Measurements from ENCODE around the gene PDZD8. TPM values are rescaled to one million over a fixed set of nuclear protein-coding genes. Genes with fewer than 3 reads are reported as not detected.

PDZD8 gene
- total RNA-seq, 1 donor from 2014 or later: 13.2 TPM

GRCh38 chr10:117272195-117273076, 102.8 kb downstream of the PDZD8 start:
- no peaks in the 10 kb centered on the region for H3K4me1 Mint-ChIP-seq
- H3K4me3 Mint-ChIP-seq: no peak overlapping the region
- POLR2A ChIA-PET: no interaction called here
- CTCF ChIA-PET: no interaction called here
- H3K27ac Mint-ChIP-seq: no peak overlapping the region
- no peaks in the 10 kb centered on the region for H3K27me3 Mint-ChIP-seq
- TF ChIP-seq CTCF (IDR thresholded peaks at IDR 0.05): no peak
- intact Hi-C loops (cut with micrococcal nuclease): no loop called here
- no peaks in the 10 kb centered on the region for H3K36me3 Mint-ChIP-seq (ENCODE audit: low read depth)
- ATAC-seq (ENCODE audit: low read depth) (no peak), DNase-seq (no peak)
- no peaks in the 10 kb centered on the region for H3K9me3 Mint-ChIP-seq

- Mint-ChIP-seq H3K27me3 (no peaks in the 10 kb centered on the region), H3K4me3 (no peak overlapping the region), H3K4me1 (no peaks in the 10 kb centered on the region), H3K9me3 (no peaks in the 10 kb centered on the region), H3K27ac (no peak overlapping the region), H3K36me3 (ENCODE audit: low read depth) (no peaks in the 10 kb centered on the region)
- CTCF ChIA-PET: no interaction called here
- TF ChIP-seq CTCF (IDR thresholded peaks at IDR 0.05): no peak
- intact Hi-C loops (cut with micrococcal nuclease): no loop called here
- DNase-seq: no peak
- POLR2A ChIA-PET: no interaction called here
- no peak for ATAC-seq (ENCODE audit: low read depth)
Observed at GRCh38 chr10:117271427-117271826, 103.8 kb downstream of the PDZD8 start.

- DNase-seq: no peak
- Mint-ChIP-seq H3K36me3 (ENCODE audit: low read depth) (no peaks in the 10 kb centered on the region), H3K27me3 (no peaks in the 10 kb centered on the region), H3K27ac (no peak overlapping the region), H3K4me1 (no peaks in the 10 kb centered on the region), H3K4me3 (no peak overlapping the region), H3K9me3 (no peaks in the 10 kb centered on the region)
- ChIA-PET CTCF (no interaction called here), POLR2A (no interaction called here)
- TF ChIP-seq CTCF (IDR thresholded peaks at IDR 0.05): no peak
- intact Hi-C loops (cut with micrococcal nuclease): no loop called here
- no peak for ATAC-seq (ENCODE audit: low read depth)
Observed at GRCh38 chr10:117268907-117269306, 106.3 kb downstream of the PDZD8 start.

- Mint-ChIP-seq H3K27me3 (peaks cover 3% of the 10 kb centered on the region), H3K4me1 (no peaks in the 10 kb centered on the region), H3K27ac (no peak overlapping the region), H3K36me3 (ENCODE audit: low read depth) (no peaks in the 10 kb centered on the region), H3K9me3 (no peaks in the 10 kb centered on the region), H3K4me3 (no peak overlapping the region)
- no peak for TF ChIP-seq CTCF (IDR thresholded peaks at IDR 0.05)
- DNase-seq (no peak), ATAC-seq (ENCODE audit: low read depth) (no peak)
- intact Hi-C loops (cut with micrococcal nuclease): no loop called here
- CTCF ChIA-PET: no interaction called here
- POLR2A ChIA-PET: no interaction called here
Observed at GRCh38 chr10:117268258-117268657, 107.0 kb downstream of the PDZD8 start.

GRCh38 chr10:117266812-117267211, 108.4 kb downstream of the PDZD8 start:
- H3K36me3 Mint-ChIP-seq (ENCODE audit: low read depth): no peaks in the 10 kb centered on the region
- ChIA-PET POLR2A (no interaction called here), CTCF (no interaction called here)
- DNase-seq: no peak
- intact Hi-C loops (cut with micrococcal nuclease): no loop called here
- no peak overlapping the region for H3K4me3 Mint-ChIP-seq
- H3K9me3 Mint-ChIP-seq: no peaks in the 10 kb centered on the region
- H3K27ac Mint-ChIP-seq: no peak overlapping the region
- TF ChIP-seq CTCF (IDR thresholded peaks at IDR 0.05): no peak
- H3K4me1 Mint-ChIP-seq: no peaks in the 10 kb centered on the region
- peaks cover 9% of the 10 kb centered on the region for H3K27me3 Mint-ChIP-seq
- ATAC-seq (ENCODE audit: low read depth): no peak
